Body of pancreas (tissue), 4 donors: ENCODE measurements around the gene CRACR2B. TPM values are rescaled to one million over a fixed set of nuclear protein-coding genes. Genes with fewer than 3 reads are reported as not detected.

ENCODE experiments used
- ATAC-seq: fragments of 150-250 bp; one replicate; pipeline ENCODE4 v1.9.1; 2016
- DNase-seq, 4 donors: peaks; one replicate each; pipeline ENCODE4 v3.0.0-alpha.2; 2019
- H3K27ac ChIP-seq, 4 donors: fragments of 200-600 bp; sonication (generic); 1 replicate in 3 of 4; 2 replicates in 1 of 4; pipeline versions ENCODE4 v1.5.1 to v1.6.1; 2016 to 2019; ENCODE audit warnings: mild to moderate bottlenecking in 1 of 4, mixed read lengths in 1 of 4, moderate library complexity in 1 of 4
- H3K27me3 ChIP-seq, 2 donors: fragments of 200-600 bp; sonication (generic); one replicate each; pipeline ENCODE4 v1.6.0; 2016; ENCODE audit warnings: mild to moderate bottlenecking in 1 of 2
- H3K36me3 ChIP-seq, 2 donors: fragments of 200-600 bp; sonication (generic); replicated peaks in 1 of 2; 2 replicates each; pipeline ENCODE4 v1.5.1; 2016; ENCODE audit warnings: low read depth in 2 of 2; ENCODE audit not compliant: insufficient read depth in 1 of 2
- H3K4me1 ChIP-seq: fragments of 200-600 bp; sonication (generic); one replicate; pipeline ENCODE4 v1.6.0; 2016
- H3K4me3 ChIP-seq, 2 donors: fragments of 200-600 bp; sonication (generic); 1 replicate in 1 of 2; 2 replicates in 1 of 2; pipeline ENCODE4 v1.5.1; 2016 to 2019
- H3K9me3 ChIP-seq, 3 donors: fragments of 200-600 bp; sonication (generic); 1 replicate in 2 of 3; 2 replicates in 1 of 3; pipeline ENCODE4 v1.5.1; 2016
- POLR2A ChIP-seq, 3 donors: fragments of 450-650 bp; IDR thresholded peaks; one replicate each; pipeline ENCODE4 v1.6.1; 2016; ENCODE audit warnings: antibody characterized with exemption in 3 of 3, mild to moderate bottlenecking in 2 of 3
- WGBS, 2 donors: methylation state at CpG; one replicate each; pipeline ENCODE4 v1.1.5; 2017; 5-methylcytosine and 5-hydroxymethylcytosine counted together
- intact Hi-C: fragments of 100-400 bp; cut with DNase I; formaldehyde crosslinking; loops from one replicate; pipeline ENCODE4 v1.15.1; 2023
- total RNA-seq, 2 donors: library from RNA; depleted of rRNA; stranded (reverse); fragments of >200 nt; gene quantifications; one replicate each; pipeline ENCODE4 v1.1.0, GENCODE V29; 2016
- TF ChIP-seq, protein P1 (sequence below), 7 experiments: fragments of 450-650 bp in 4 of 7; fragments of 200-600 bp in 3 of 7; sonication (generic) in 3 of 7; IDR thresholded peaks; one replicate each; pipeline ENCODE4 v1.5.1; 2016 to 2019; ENCODE audit warnings: antibody characterized with exemption in 7 of 7

Gene CRACR2B
- total RNA-seq, 2 donors from 2014 or later: 134 to 368 TPM

DNA sequence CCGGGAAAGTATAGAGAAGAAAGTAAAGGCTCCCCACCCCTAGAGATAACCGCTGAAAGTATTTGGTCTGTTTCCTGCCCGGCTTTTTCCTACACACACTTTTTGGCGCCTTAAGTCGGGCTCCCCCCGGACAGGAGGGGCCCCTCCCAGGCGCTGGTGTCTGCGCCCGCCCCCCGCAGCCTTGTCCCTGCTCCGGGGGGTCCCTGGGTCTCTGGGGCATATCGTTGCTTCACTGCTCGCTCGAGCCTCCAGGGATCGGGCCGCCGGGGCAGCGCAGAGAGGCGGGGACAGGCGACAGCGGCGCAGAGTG is 928 bp upstream of the CRACR2B start:
- TF ChIP-seq, protein P1, sequence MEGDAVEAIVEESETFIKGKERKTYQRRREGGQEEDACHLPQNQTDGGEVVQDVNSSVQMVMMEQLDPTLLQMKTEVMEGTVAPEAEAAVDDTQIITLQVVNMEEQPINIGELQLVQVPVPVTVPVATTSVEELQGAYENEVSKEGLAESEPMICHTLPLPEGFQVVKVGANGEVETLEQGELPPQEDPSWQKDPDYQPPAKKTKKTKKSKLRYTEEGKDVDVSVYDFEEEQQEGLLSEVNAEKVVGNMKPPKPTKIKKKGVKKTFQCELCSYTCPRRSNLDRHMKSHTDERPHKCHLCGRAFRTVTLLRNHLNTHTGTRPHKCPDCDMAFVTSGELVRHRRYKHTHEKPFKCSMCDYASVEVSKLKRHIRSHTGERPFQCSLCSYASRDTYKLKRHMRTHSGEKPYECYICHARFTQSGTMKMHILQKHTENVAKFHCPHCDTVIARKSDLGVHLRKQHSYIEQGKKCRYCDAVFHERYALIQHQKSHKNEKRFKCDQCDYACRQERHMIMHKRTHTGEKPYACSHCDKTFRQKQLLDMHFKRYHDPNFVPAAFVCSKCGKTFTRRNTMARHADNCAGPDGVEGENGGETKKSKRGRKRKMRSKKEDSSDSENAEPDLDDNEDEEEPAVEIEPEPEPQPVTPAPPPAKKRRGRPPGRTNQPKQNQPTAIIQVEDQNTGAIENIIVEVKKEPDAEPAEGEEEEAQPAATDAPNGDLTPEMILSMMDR (IDR thresholded peaks at IDR 0.05): no peak
- no peak for TF ChIP-seq POLR2A (IDR thresholded peaks at IDR 0.05)
- no peaks in the 10 kb centered on the region for H3K27me3 ChIP-seq
- peak overlapping the region; percentile 36 to 42 for H3K4me3 ChIP-seq
- 0% methylated on average over 10 to 22 of the region's 22 CpGs for WGBS, 2 donors
- H3K36me3 ChIP-seq: peaks cover 0 to 2% of the 10 kb centered on the region in 2 donors
- ATAC-seq: peak; percentile 2
- peaks cover 97% of the 10 kb centered on the region for H3K4me1 ChIP-seq
- H3K9me3 ChIP-seq: no peaks in the 10 kb centered on the region
- intact Hi-C loops: no loop called here
- DNase-seq: no peak
- peak overlapping the region; percentile 92 to 100 (median 95) for H3K27ac ChIP-seq

DNA sequence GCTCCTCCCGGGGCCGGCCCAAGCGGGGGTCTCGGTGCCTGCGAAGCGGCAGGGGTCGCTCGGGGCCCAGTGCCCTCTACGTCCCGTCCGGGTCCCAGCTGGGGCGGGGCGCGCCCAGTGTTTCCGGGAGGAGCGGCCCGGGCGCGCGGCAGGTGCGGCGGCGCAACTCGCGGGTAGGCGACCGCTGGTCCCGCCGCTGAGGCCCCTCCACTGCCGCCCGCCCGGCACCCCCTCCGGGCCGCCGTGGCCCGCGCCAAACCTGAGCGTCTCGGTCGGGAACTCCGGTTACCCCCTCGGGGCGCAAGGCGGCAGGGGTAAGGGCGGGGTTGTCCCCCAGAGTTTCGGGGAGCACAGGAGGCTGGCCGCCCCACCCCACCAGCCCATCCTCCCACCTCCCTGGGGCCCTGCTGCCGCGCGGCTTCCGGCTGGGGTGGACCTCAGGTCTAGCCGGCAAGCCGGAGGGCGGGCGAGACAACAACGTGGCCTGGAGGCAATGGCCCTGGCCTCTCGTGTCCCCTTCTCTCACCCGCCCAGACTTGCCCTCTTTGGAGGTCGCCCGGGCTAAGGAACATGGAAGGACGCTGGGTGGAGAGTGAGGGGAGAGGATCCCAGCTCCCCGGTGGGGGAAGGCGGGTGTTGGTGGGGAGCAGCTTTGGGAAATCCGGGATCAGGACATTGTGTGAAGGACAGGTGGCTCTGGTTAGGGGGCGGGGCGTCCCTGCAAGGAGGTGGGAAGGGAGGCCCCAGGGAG is 398 bp upstream of the CRACR2B start:
- DNase-seq (peak; percentile 81 to 91 (median 90)), ATAC-seq (peak; percentile 45)
- intact Hi-C loops: no loop called here
- Histone ChIP-seq H3K4me3 (peak overlapping the region; percentile 36 to 42), H3K36me3 (peaks cover 0 to 2% of the 10 kb centered on the region in 2 donors), H3K27me3 (no peaks in the 10 kb centered on the region), H3K9me3 (no peaks in the 10 kb centered on the region), H3K4me1 (peaks cover 97% of the 10 kb centered on the region), H3K27ac (peak overlapping the region; percentile 92 to 100 (median 95))
- 4 to 7% methylated on average over 10 to 29 of the region's 66 CpGs for WGBS, 2 donors
- peak; percentile 57 to 86 (median 67) for TF ChIP-seq POLR2A (IDR thresholded peaks at IDR 0.05)
- TF ChIP-seq, protein P1 (IDR thresholded peaks at IDR 0.05): peak in 1 of 7 experiments; percentile 1

DNA sequence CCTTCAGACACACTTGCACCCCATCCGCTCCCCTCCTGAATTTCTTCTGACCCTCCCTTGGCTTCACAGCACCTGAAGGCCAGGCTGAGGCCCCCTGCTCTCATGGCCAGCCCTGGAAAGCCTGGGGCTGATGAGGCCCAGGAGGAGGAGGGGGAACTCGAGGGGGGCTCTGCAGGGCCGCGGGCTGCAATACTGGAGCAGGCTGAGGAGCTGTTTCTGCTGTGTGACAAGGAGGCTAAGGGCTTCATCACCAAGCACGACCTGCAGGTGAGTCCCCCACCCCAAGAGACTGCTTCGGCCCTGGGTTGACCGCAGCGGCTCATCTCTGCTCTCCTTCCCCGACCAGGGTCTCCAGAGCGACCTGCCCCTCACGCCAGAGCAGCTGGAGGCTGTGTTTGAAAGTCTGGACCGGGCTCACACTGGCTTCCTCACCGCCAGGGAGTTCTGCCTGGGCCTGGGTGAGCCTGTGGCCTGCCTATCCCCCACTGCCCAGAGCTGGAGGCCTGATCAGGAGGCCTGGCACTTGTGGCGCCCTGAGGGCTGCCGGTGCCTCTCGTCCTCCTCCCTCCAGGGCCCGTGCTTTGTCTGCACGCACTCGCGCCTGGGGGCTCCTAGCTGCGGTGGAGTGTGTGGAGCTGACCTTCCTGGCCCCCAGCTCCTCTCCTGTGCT is 922 bp downstream of the CRACR2B start:
- Histone ChIP-seq H3K36me3 (peaks cover 0 to under 1% of the 10 kb centered on the region in 2 donors), H3K27ac (peak overlapping the region; percentile 92 to 100 (median 95)), H3K27me3 (no peaks in the 10 kb centered on the region), H3K9me3 (no peaks in the 10 kb centered on the region), H3K4me1 (peaks cover 89% of the 10 kb centered on the region), H3K4me3 (no peak overlapping the region)
- TF ChIP-seq, protein P1 (IDR thresholded peaks at IDR 0.05): no peak
- no peak for TF ChIP-seq POLR2A (IDR thresholded peaks at IDR 0.05)
- no peak for ATAC-seq
- WGBS, 2 donors: 34 to 73% methylated on average over 4 to 21 of the region's 21 CpGs
- no peak for DNase-seq
- intact Hi-C loops: no loop called here

DNA sequence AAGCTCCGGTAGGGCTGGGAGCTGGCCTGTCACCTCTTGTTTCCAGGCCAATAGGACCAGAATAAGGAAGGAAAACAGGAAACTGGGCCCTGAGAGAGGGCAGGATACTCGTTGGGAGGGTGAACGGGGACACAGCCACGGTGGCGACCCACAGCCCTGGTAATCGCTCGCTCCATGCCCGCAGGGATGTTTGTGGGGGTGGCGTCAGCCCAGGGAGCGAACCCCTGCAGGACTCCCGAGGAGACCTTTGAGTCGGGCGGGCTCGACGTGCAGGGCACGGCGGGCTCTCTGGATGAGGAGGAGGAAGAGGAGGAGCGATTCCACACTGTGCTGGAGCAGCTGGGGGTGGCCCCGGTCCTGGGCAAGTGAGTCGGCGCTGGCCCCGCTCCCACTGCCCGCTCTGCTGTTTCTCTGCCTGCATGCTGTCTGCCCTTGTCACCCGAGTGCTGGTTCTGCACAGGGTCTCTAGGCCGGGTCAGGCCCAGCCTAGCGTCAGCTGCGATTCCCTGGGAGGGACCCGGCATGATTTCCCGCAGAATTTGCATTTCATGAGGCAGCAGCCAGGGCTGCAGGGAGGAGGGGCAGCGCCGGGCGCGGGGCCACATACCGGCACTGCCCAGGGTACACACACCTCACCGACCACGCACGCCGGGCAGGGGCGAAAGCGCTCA is 1.6 kb downstream of the CRACR2B start:
- H3K36me3 ChIP-seq: no peaks in the 10 kb centered on the region
- 29 to 54% methylated on average over 34 to 40 of the region's 40 CpGs for WGBS, 2 donors
- no peak for DNase-seq
- intact Hi-C loops: no loop called here
- peaks cover 89% of the 10 kb centered on the region for H3K4me1 ChIP-seq
- no peak for ATAC-seq
- H3K27me3 ChIP-seq: no peaks in the 10 kb centered on the region
- no peak overlapping the region for H3K4me3 ChIP-seq
- TF ChIP-seq, protein P1 (IDR thresholded peaks at IDR 0.05): no peak
- no peak for TF ChIP-seq POLR2A (IDR thresholded peaks at IDR 0.05)
- peak overlapping the region; percentile 52 to 100 (median 92) for H3K27ac ChIP-seq
- H3K9me3 ChIP-seq: no peaks in the 10 kb centered on the region
